GM13977 (cell line): Measurements from ENCODE around the gene ODF2L.

Experiments used
- DNase-seq: peaks from one replicate; pipeline ENCODE4 v3.0.0; 2012; ENCODE audit warnings: low spot score
- CTCF ChIP-seq: IDR thresholded peaks from 2 replicates; pipeline ENCODE4 v1.5.1; 2012; ENCODE audit warnings: mild to moderate bottlenecking, control low read depth; ENCODE audit not compliant: insufficient read depth; ENCODE audit errors: extremely low read depth, missing control alignments
- in situ Hi-C: fragments of 300-500 bp; cut with MboI; formaldehyde crosslinking; loops from one replicate; pipeline ENCODE4 v1.12.0; 2022; ENCODE audit warnings: low sequenced_read_pairs, low pct_unique_long_range_greater_than_20kb, mixed read lengths, inconsistent platforms; ENCODE audit not compliant: unreplicated experiment

Gene ODF2L

GRCh38 chr1:86305731-86306130 is 90.4 kb downstream of the ODF2L start:
- DNase-seq = no peak
- TF ChIP-seq CTCF = no peak
- in situ Hi-C loops = no loop called here

DNA sequence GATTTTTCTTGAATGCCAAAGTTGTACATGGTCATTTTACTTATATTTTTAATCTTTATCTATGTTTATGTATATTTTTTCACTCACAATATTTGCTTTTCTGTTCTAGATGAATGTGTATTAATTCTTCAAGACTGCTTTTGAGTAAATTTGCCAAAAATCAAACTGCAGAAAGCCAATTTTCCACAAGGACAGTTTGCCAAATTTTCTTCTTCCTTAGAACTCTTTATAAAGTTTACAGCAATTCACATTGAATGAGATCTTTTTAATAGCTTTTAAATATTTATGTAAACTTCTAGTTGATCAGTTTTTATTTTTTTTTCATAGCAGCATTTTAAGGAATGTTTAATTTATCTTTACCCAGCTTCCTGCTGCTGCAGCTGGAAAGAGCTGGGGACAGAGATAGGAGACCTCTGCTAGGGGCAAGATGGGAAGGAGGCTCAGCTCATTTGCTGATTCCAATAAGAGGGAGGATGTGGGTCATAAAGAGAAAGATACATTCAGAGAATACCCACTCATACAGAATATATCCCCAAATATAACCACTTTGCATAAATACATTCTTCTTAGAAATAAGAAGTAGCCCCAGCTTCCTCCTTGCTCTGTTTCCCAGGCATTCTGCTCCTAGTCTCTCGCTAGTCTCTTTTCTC is 93.0 kb downstream of the ODF2L start:
- no peak for TF ChIP-seq CTCF
- in situ Hi-C loops = no loop called here
- no peak for DNase-seq
